H9 (cell line): ENCODE measurements around the gene CAMTA1. TPM values are rescaled to one million over a fixed set of nuclear protein-coding genes. Genes with fewer than 3 reads are reported as not detected.

Experiments
- DNase-seq: peaks from one replicate; pipeline ENCODE4 v3.0.0-alpha.2; 2017
- H2AFZ ChIP-seq: one replicate; pipeline ENCODE4 v1.6.1; 2013; ENCODE audit warnings: mild to moderate bottlenecking, low read length, control low read depth, moderate library complexity
- H2AK5ac ChIP-seq: 2 replicates; pipeline ENCODE4 v1.6.1; 2013; ENCODE audit warnings: low read length, control low read depth, mixed read lengths; ENCODE audit not compliant: insufficient read length
- H2BK120ac ChIP-seq: one replicate; pipeline ENCODE4 v1.6.1; 2013; ENCODE audit warnings: low read depth, mild to moderate bottlenecking, low read length, control low read depth, inconsistent platforms; ENCODE audit not compliant: poor library complexity, severe bottlenecking
- H2BK12ac ChIP-seq: 2 replicates; pipeline ENCODE4 v1.6.1; 2013; ENCODE audit warnings: low read length, control low read depth, mixed read lengths, low read depth; ENCODE audit not compliant: insufficient read length
- H2BK15ac ChIP-seq: 2 replicates; pipeline ENCODE4 v1.6.1; 2013; ENCODE audit warnings: low read depth, low read length, control low read depth
- H2BK20ac ChIP-seq: one replicate; pipeline ENCODE4 v1.6.1; 2013; ENCODE audit warnings: low read depth, mild to moderate bottlenecking, low read length, control low read depth, inconsistent platforms; ENCODE audit not compliant: poor library complexity, severe bottlenecking
- H2BK5ac ChIP-seq: 2 replicates; pipeline ENCODE4 v1.6.1; 2013; ENCODE audit warnings: low read length, control low read depth, mixed read lengths; ENCODE audit not compliant: insufficient read length
- H3K14ac ChIP-seq: 2 replicates; pipeline ENCODE4 v1.6.1; 2013; ENCODE audit warnings: low read length, control low read depth; ENCODE audit not compliant: insufficient read depth
- H3K18ac ChIP-seq: 2 replicates; pipeline ENCODE4 v1.6.1; 2013; ENCODE audit warnings: low read depth, mild to moderate bottlenecking, mixed read lengths, low read length, control low read depth; ENCODE audit not compliant: insufficient read length
- H3K23ac ChIP-seq: 2 replicates; pipeline ENCODE4 v1.6.1; 2013; ENCODE audit warnings: low read length, control low read depth, mixed read lengths, low read depth; ENCODE audit not compliant: insufficient read length
- H3K23me2 ChIP-seq: 2 replicates; pipeline ENCODE4 v1.6.1; 2013; ENCODE audit warnings: low read depth, mild to moderate bottlenecking, mixed read lengths, low read length, control low read depth; ENCODE audit not compliant: insufficient read length, poor library complexity, severe bottlenecking
- H3K27ac ChIP-seq: 2 replicates; pipeline ENCODE4 v1.5.1; 2013; ENCODE audit warnings: low read length, control low read depth, mixed read lengths, low read depth; ENCODE audit not compliant: insufficient read length
- H3K27me3 ChIP-seq: 2 replicates; pipeline ENCODE4 v1.6.1; 2013; ENCODE audit warnings: low read length, control low read depth, inconsistent platforms; ENCODE audit not compliant: insufficient read depth
- H3K4ac ChIP-seq: 2 replicates; pipeline ENCODE4 v1.6.1; 2013; ENCODE audit warnings: low read depth, mild to moderate bottlenecking, control low read depth, inconsistent platforms, low read length, moderate library complexity
- H3K4me1 ChIP-seq: 2 replicates; pipeline ENCODE4 v1.6.1; 2013; ENCODE audit warnings: low read length, control low read depth, inconsistent platforms; ENCODE audit not compliant: insufficient read depth
- H3K4me2 ChIP-seq: 2 replicates; pipeline ENCODE4 v1.6.1; 2013; ENCODE audit warnings: low read length, control low read depth, mixed read lengths; ENCODE audit not compliant: insufficient read length, insufficient read depth
- H3K56ac ChIP-seq: 2 replicates; pipeline ENCODE4 v1.6.1; 2013; ENCODE audit warnings: low read depth, mild to moderate bottlenecking, mixed read lengths, low read length, control low read depth; ENCODE audit not compliant: insufficient read length
- H3K79me1 ChIP-seq: 2 replicates; pipeline ENCODE4 v1.6.1; 2013; ENCODE audit warnings: low read depth, mild to moderate bottlenecking, moderate library complexity, low read length, control low read depth, inconsistent platforms; ENCODE audit not compliant: insufficient read depth, poor library complexity, severe bottlenecking
- H3K79me2 ChIP-seq: 2 replicates; pipeline ENCODE4 v1.6.1; 2013; ENCODE audit warnings: low read length, control low read depth, inconsistent platforms; ENCODE audit not compliant: insufficient read depth
- H3K9ac ChIP-seq: 2 replicates; pipeline ENCODE4 v1.6.1; 2013; ENCODE audit warnings: low read length, control low read depth, mixed read lengths; ENCODE audit not compliant: insufficient read length; ENCODE audit errors: extremely low read depth
- H3K9me3 ChIP-seq: one replicate; pipeline ENCODE4 v1.6.1; 2013; ENCODE audit warnings: low read depth, low read length, inconsistent platforms; ENCODE audit not compliant: control insufficient read depth
- H3T11ph ChIP-seq: one replicate; pipeline ENCODE4 v1.6.1; 2013; ENCODE audit warnings: mild to moderate bottlenecking, low read length, control low read depth, inconsistent platforms
- H4K20me1 ChIP-seq: one replicate; pipeline ENCODE4 v1.6.1; 2013; ENCODE audit not compliant: control insufficient read depth, insufficient read length, insufficient read depth
- H4K5ac ChIP-seq: 2 replicates; pipeline ENCODE4 v1.6.1; 2013; ENCODE audit warnings: low read depth, mild to moderate bottlenecking, mixed read lengths, low read length, control low read depth; ENCODE audit not compliant: insufficient read length
- H4K8ac ChIP-seq: replicated peaks from 2 replicates; pipeline ENCODE4 v1.6.1; 2013; ENCODE audit warnings: low read length, control low read depth, mixed read lengths, low read depth; ENCODE audit not compliant: insufficient read length
- H4K91ac ChIP-seq: 2 replicates; pipeline ENCODE4 v1.6.1; 2013; ENCODE audit warnings: low read depth, mild to moderate bottlenecking, moderate library complexity, mixed read lengths, low read length, control low read depth; ENCODE audit not compliant: insufficient read length
- H3K27ac Mint-ChIP-seq, 3 experiments: 2 replicates in 2 of 3; 3 replicates in 1 of 3; pipeline ENCODE4 v1.8.0; 2020 to 2021; ENCODE audit warnings: mixed read lengths in 3 of 3, mild to moderate bottlenecking in 1 of 3, moderate library complexity in 1 of 3
- H3K27me3 Mint-ChIP-seq: 2 replicates; pipeline ENCODE4 v1.8.0; 2021; ENCODE audit warnings: low read depth, mild to moderate bottlenecking, moderate library complexity, mixed read lengths
- H3K36me3 Mint-ChIP-seq, 3 experiments: 2 replicates in 2 of 3; 3 replicates in 1 of 3; pipeline ENCODE4 v1.8.0; 2020 to 2021; ENCODE audit warnings: low read depth in 3 of 3, mixed read lengths in 3 of 3; ENCODE audit not compliant: insufficient read depth in 1 of 3
- H3K4me1 Mint-ChIP-seq, 2 experiments: 2 replicates each; pipeline ENCODE4 v1.8.0; 2020; ENCODE audit warnings: mixed read lengths in 2 of 2
- H3K4me3 Mint-ChIP-seq, 2 experiments: 2 replicates in 1 of 2; 3 replicates in 1 of 2; pipeline ENCODE4 v1.8.0; 2020 to 2021; ENCODE audit warnings: mild to moderate bottlenecking in 2 of 2, mixed read lengths in 2 of 2, moderate library complexity in 1 of 2
- H3K9me3 Mint-ChIP-seq, 2 experiments: 2 replicates in 1 of 2; 3 replicates in 1 of 2; pipeline ENCODE4 v1.8.0; 2020; ENCODE audit warnings: mild to moderate bottlenecking in 2 of 2, mixed read lengths in 2 of 2, moderate library complexity in 1 of 2
- CTCF ChIP-seq: fragments of 200-600 bp; sonication (generic); conservative IDR thresholded peaks from 3 replicates; pipeline ENCODE4 v1.8.0; 2021; ENCODE audit warnings: antibody characterized with exemption, mild to moderate bottlenecking
- WGBS: extraction: QIAGEN DNeasy Blood & Tissue Kit; methylation state at CpG from one replicate; pipeline ENCODE4 v1.1.7; 2013; ENCODE audit warnings: missing lambda C conversion rate, low lambda C conversion rate, mixed read lengths; ENCODE audit not compliant: insufficient read length; ENCODE audit errors: extremely low coverage; 5-methylcytosine and 5-hydroxymethylcytosine counted together
- total RNA-seq: library from RNA; stranded (reverse); gene quantifications from 2 replicates; pipeline ENCODE4 v1.2.1, GENCODE V29; 2021

Gene CAMTA1
- total RNA-seq, 1 experiment from 2014 or later, result 115 TPM

DNA sequence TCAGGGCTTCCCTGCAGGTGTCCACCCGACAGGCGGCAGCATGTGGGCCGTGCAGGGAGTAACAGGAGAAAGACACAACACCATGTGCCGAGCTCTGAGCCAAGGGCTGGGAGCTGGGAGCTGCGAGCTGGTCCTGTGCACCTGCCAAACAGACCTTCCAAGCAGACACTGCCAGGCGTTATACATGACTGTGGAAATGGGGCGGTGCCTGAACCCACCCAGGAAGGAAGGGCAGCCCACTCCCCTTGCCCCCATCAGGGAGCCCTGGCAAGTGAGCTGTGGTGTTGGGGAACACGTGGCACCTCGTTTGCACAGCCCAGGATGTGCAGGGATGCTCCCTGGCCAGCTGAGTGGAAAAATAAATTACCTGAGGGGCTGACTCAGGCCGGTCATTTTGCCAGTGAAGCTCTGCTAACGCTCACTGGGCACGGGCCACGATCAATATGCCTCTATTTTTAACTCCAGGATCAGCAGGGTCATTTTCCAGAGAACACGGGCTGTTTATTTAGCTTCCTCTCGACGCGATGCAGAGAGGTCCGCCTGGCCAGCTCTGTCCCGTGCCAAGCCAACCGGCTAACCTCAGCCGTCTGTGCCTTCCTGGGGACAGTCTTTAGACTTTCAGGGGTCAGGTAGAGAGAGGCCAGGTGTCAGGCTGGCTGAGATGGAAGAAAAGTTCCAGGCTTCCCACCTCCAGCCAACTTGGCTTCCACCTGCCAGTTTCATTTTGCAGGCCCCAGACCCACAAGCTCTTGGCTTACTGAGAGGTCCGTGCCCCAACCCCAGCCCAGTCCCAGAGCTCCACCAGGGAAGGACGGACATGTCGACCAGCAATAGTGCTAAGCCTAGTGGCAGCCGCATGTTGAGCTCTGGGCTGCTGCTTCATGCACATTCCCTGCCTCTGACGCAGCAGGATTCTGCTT is 789.1 kb downstream of the CAMTA1 start:
- Histone ChIP-seq H3K18ac (no peak overlapping the region), H3K4me1 (no peaks in the 10 kb centered on the region), H3K79me2 (no peaks in the 10 kb centered on the region), H2AFZ (no peak overlapping the region), H3K23me2 (peaks cover 4% of the 10 kb centered on the region), H3K4me2 (no peak overlapping the region), H2BK12ac (no peak overlapping the region), H3K4ac (no peak overlapping the region), H2BK15ac (no peak overlapping the region), H3K14ac (no peak overlapping the region), H3T11ph (no peak overlapping the region), H2BK5ac (no peak overlapping the region), H3K27me3 (no peaks in the 10 kb centered on the region), H2AK5ac (no peak overlapping the region), H4K5ac (no peak overlapping the region), H2BK120ac (no peak overlapping the region), H4K20me1 (no peaks in the 10 kb centered on the region), H3K9ac (no peak overlapping the region), H4K91ac (no peak overlapping the region), H3K9me3 (no peaks in the 10 kb centered on the region), H4K8ac (no peak overlapping the region), H3K79me1 (no peaks in the 10 kb centered on the region), H2BK20ac (no peak overlapping the region), H3K23ac (no peak overlapping the region), H3K27ac (no peak overlapping the region), H3K56ac (no peak overlapping the region)
- no peak for DNase-seq
- Mint-ChIP-seq H3K4me3 (no peak overlapping the region), H3K27me3 (peaks cover 2% of the 10 kb centered on the region; the same call in 1 of the 2 replicates), H3K36me3 (no peaks in the 10 kb centered on the region), H3K9me3 (peaks cover 0 to 3% of the 10 kb centered on the region in 2 experiments; a peak in 1 of 5 replicates), H3K27ac (peak overlapping the region in 1 of 3 experiments; percentile 79; a peak in 1 of 7 replicates), H3K4me1 (peaks cover 2 to 4% of the 10 kb centered on the region in 2 experiments; a peak in 1 of 4 replicates)
- TF ChIP-seq CTCF, result no peak
- no CpG with 5 or more reads among the region's 26 CpGs for WGBS
